ENCODE results near the gene LBH.

GRCh38 chr2:30197570-30198192 is 33.7 kb upstream of the LBH start:
- no peak for TF ChIP-seq CTCF (IDR thresholded peaks at IDR 0.05; ENCODE audit: borderline replicate concordance, extremely low read depth, low read length, poor library complexity, severe bottlenecking)
- no peak for TF ChIP-seq EZH2 (IDR thresholded peaks at IDR 0.05; ENCODE audit: borderline replicate concordance, low read depth, low read length, severe bottlenecking)
